ENCODE results near the gene SLC25A53. TPM values are rescaled to one million over a fixed set of nuclear protein-coding genes. Genes with fewer than 3 reads are reported as not detected.
A peak's percentile ranks its signal among the peaks of the same experiment; 100 is the strongest.

Gene SLC25A53
- total and polyA plus RNA-seq, 2 of the 13 experiments (the other 11 are each of a cell fraction or from before 2014, with no cell fraction given) = 3.4 to 4.5 TPM

- H3K36me3 ChIP-seq (replicated peaks in 1 of 2; ENCODE audit: control insufficient read depth in 1 of 2, insufficient read depth in 2 of 2, low read length in 2 of 2) = no peaks in the 10 kb centered on the region
- 94% methylated on average over 5 of the region's 5 CpGs for WGBS (ENCODE audit: low lambda C conversion rate)
- intact Hi-C loops (cut with micrococcal nuclease; ENCODE audit: unreplicated experiment) = no loop called here
- CTCF ChIA-PET (ENCODE audit: low intra/inter-chr PET ratio, low total read pairs) = no interaction called here
- no peak overlapping the region for H3K9ac ChIP-seq (ENCODE audit: insufficient read depth, low read depth, low read length)
- no peak overlapping the region for H3K27ac ChIP-seq (ENCODE audit: extremely low read length, insufficient read depth, low read length)
- DNase-seq (ENCODE audit: low spot score) (no peak), FAIRE-seq (no peak), ATAC-seq (no peak)
- in situ Hi-C loops (cut with HindIII; ENCODE audit: extremely low pct_ligation_motif_present, low pct_unique_long_range_greater_than_20kb) = no loop called here
- no peak overlapping the region for H3K4me2 ChIP-seq (ENCODE audit: low read depth, low read length)
- no peaks in the 10 kb centered on the region for H4K20me1 ChIP-seq (ENCODE audit: insufficient read depth, low read length)
- H3K79me2 ChIP-seq (ENCODE audit: insufficient read depth, low read length) = no peaks in the 10 kb centered on the region
- peaks cover 7% of the 10 kb centered on the region; the same call in 1 of the 2 replicates for H3K4me1 ChIP-seq (ENCODE audit: insufficient read depth, low read length)
- H3K9me3 ChIP-seq (ENCODE audit: low read length) = no peaks in the 10 kb centered on the region
- H3K27me3 ChIP-seq (ENCODE audit: control insufficient read depth in 1 of 2, insufficient read depth in 2 of 2, low read length in 2 of 2) = no peaks in the 10 kb centered on the region
- no TSS peak for BruUV-seq (replicated peaks)
- POLR2A ChIA-PET = no interaction called here
- no peak for TF ChIP-seq SIX4 (CRISPR knock-in tag; IDR thresholded peaks at IDR 0.05)
- TF ChIP-seq ZNF496 (CRISPR knock-in tag; IDR thresholded peaks at IDR 0.05; ENCODE audit: insufficient replicate concordance) = no peak
- no peak for TF ChIP-seq RXRA (CRISPR knock-in tag; IDR thresholded peaks at IDR 0.05)
- peak; percentile 23 to 68; a peak in 2 of 4 replicates for TF ChIP-seq MAFK (conservative IDR thresholded peaks at IDR 0.05 in 1 of 2, IDR thresholded peaks at IDR 0.05 in 1 of 2; ENCODE audit: low read length in 2 of 2)
- TF ChIP-seq MAFF (IDR thresholded peaks at IDR 0.05; ENCODE audit: low read depth, low read length) = peak; percentile 35; the same call in 1 of the 2 replicates
- no peak overlapping the region for H3K4me3 ChIP-seq (replicated peaks in 1 of 3; ENCODE audit: insufficient read depth in 1 of 3, low read depth in 2 of 3, low read length in 3 of 3)
- no peak overlapping the region for H2AFZ ChIP-seq (ENCODE audit: low read length)
Observed at GRCh38 chrX:104205548-104205947, 48.7 kb upstream of the SLC25A53 start.

GRCh38 chrX:104195489-104196084, 38.8 kb upstream of the SLC25A53 start:
- Histone ChIP-seq H3K9ac (ENCODE audit: insufficient read depth, low read depth, low read length) (no peak overlapping the region), H3K4me2 (ENCODE audit: low read depth, low read length) (no peak overlapping the region), H3K4me1 (ENCODE audit: insufficient read depth, low read length) (no peaks in the 10 kb centered on the region), H3K36me3 (replicated peaks in 1 of 2; ENCODE audit: control insufficient read depth in 1 of 2, insufficient read depth in 2 of 2, low read length in 2 of 2) (0 out of 5 replicates have a peak, but pooled peaks cover 0 to 3% of the 10 kb centered on the region in 2 experiments), H3K79me2 (ENCODE audit: insufficient read depth, low read length) (no peaks in the 10 kb centered on the region), H3K27me3 (ENCODE audit: control insufficient read depth in 1 of 2, insufficient read depth in 2 of 2, low read length in 2 of 2) (no peaks in the 10 kb centered on the region), H2AFZ (ENCODE audit: low read length) (no peak overlapping the region), H3K9me3 (ENCODE audit: low read length) (no peaks in the 10 kb centered on the region), H3K4me3 (replicated peaks in 1 of 3; ENCODE audit: insufficient read depth in 1 of 3, low read depth in 2 of 3, low read length in 3 of 3) (no peak overlapping the region), H3K27ac (ENCODE audit: extremely low read length, insufficient read depth, low read length) (no peak overlapping the region), H4K20me1 (ENCODE audit: insufficient read depth, low read length) (no peaks in the 10 kb centered on the region)
- ATAC-seq (no peak), FAIRE-seq (peak; percentile 62), DNase-seq (ENCODE audit: low spot score) (peak; percentile 3)
- TF ChIP-seq STAG1 (CRISPR knock-in tag; IDR thresholded peaks at IDR 0.05) = 0 out of 2 replicates have a peak, but pooled peaks have one; percentile 17
- TF ChIP-seq CTCF (CRISPR knock-in tag; IDR thresholded peaks at IDR 0.05) = peak; percentile 40
- no peak for TF ChIP-seq DR1 (CRISPR knock-in tag; IDR thresholded peaks at IDR 0.05)
- CTCF ChIA-PET (ENCODE audit: low intra/inter-chr PET ratio, low total read pairs) = interaction anchor here (1.7 kb wide), 1 partner anchor 75 kb away, joined by 7 read pairs; no protein-coding TSS in a partner anchor
- intact Hi-C loops (cut with micrococcal nuclease; ENCODE audit: unreplicated experiment) (loop anchor here (1.0 kb wide), 1 partner anchor 76 kb away; no protein-coding TSS in a partner anchor), in situ Hi-C loops (cut with HindIII; ENCODE audit: extremely low pct_ligation_motif_present, low pct_unique_long_range_greater_than_20kb) (no loop called here)
- POLR2A ChIA-PET = no interaction called here
- BruUV-seq (replicated peaks) = no TSS peak
- WGBS (ENCODE audit: low lambda C conversion rate) = 88% methylated on average over 1 of the region's 1 CpG
